Kidney glomerular epithelial cell (primary cell): ENCODE data around the gene PIP5K1C.

Source experiments
- DNase-seq: peaks from one replicate; lab custom pipeline; 2025; lab: John Stamatoyannopoulos, UW

Gene PIP5K1C

GRCh38 chr19:3609779-3610719, 90.2 kb downstream of the PIP5K1C start:
- no peak for DNase-seq

GRCh38 chr19:3608750-3609322, 91.4 kb downstream of the PIP5K1C start:
- DNase-seq, result no peak

GRCh38 chr19:3608079-3608641, 92.1 kb downstream of the PIP5K1C start:
- no peak for DNase-seq

GRCh38 chr19:3607303-3608078, 92.8 kb downstream of the PIP5K1C start:
- DNase-seq, result no peak

- no peak for DNase-seq
Measured at GRCh38 chr19:3606690-3607289, 93.5 kb downstream of the PIP5K1C start, which contains the start of gene TBXA2R. TBXA2R (minus strand) TSS chr19:3606875; CDS start chr19:3600634, 6,241 bp downstream.

GRCh38 chr19:3606174-3606689, 94.0 kb downstream of the PIP5K1C start:
- no peak for DNase-seq

GRCh38 chr19:3605770-3606169, 94.5 kb downstream of the PIP5K1C start:
- no peak for DNase-seq

GRCh38 chr19:3605361-3605760, 94.9 kb downstream of the PIP5K1C start:
- DNase-seq, result no peak

- DNase-seq, result no peak
Measured at GRCh38 chr19:3604987-3605343, 95.3 kb downstream of the PIP5K1C start.

GRCh38 chr19:3604227-3604986, 95.9 kb downstream of the PIP5K1C start:
- no peak for DNase-seq

- DNase-seq, result no peak
Measured at GRCh38 chr19:3603121-3603811, 97.0 kb downstream of the PIP5K1C start.

GRCh38 chr19:3601021-3601420, 99.2 kb downstream of the PIP5K1C start:
- no peak for DNase-seq

- DNase-seq, result no peak
Measured at GRCh38 chr19:3599776-3600187, 100.5 kb downstream of the PIP5K1C start.

GRCh38 chr19:3595521-3596061, 104.7 kb downstream of the PIP5K1C start:
- no peak for DNase-seq

- no peak for DNase-seq
Measured at GRCh38 chr19:3593156-3593555, 107.1 kb downstream of the PIP5K1C start.

- DNase-seq, result no peak
Measured at GRCh38 chr19:3591876-3592613, 108.2 kb downstream of the PIP5K1C start.

GRCh38 chr19:3590991-3591659, 109.1 kb downstream of the PIP5K1C start:
- no peak for DNase-seq

- DNase-seq, result no peak
Measured at GRCh38 chr19:3589949-3590348, 110.3 kb downstream of the PIP5K1C start.

- DNase-seq, result no peak
Measured at GRCh38 chr19:3589439-3589838, 110.8 kb downstream of the PIP5K1C start.
